ENCODE results near the gene VSIG4. TPM values are rescaled to one million over a fixed set of nuclear protein-coding genes. Genes with fewer than 3 reads are reported as not detected.

Gene VSIG4
- total and polyA plus RNA-seq, 2 of the 8 experiments (the other 6 are each of a cell fraction or from before 2014, with no cell fraction given) = not detected

GRCh38 chrX:66002824-66003680, 36.8 kb downstream of the VSIG4 start (continued):
- TF ChIP-seq BACH1 (IDR thresholded peaks at IDR 0.05; ENCODE audit: low read length) = no peak

All from H1 (cell line).